NCI-H187 (cell line): ENCODE results near the gene C1QL2.

ENCODE experiments used
- DNase-seq, 2 experiments: peaks; one replicate each; lab custom pipeline; 2025; lab: John Stamatoyannopoulos, UW

Gene C1QL2

GRCh38 chr2:119158563-119159347 lies at the start of gene C1QL2:
C1QL2 (minus strand) TSS chr2:119158751; CDS start chr2:119158269, 482 bp downstream.
- peak in 1 of 2 experiments; percentile 45 for DNase-seq

GRCh38 chr2:119207447-119207846 lies 48.9 kb upstream of the C1QL2 start:
- DNase-seq, result no peak

GRCh38 chr2:119206201-119206600 lies 47.6 kb upstream of the C1QL2 start:
- no peak for DNase-seq

- no peak for DNase-seq
These were observed 46.6 kb upstream of the C1QL2 start for GRCh38 chr2:119205001-119205706.

- no peak for DNase-seq
These were observed 46.0 kb upstream of the C1QL2 start for GRCh38 chr2:119204525-119204924.

- no peak for DNase-seq
These were observed 44.2 kb upstream of the C1QL2 start for GRCh38 chr2:119202610-119203310.

GRCh38 chr2:119201815-119202214 lies 43.3 kb upstream of the C1QL2 start:
- DNase-seq, result no peak

- no peak for DNase-seq
These were observed 39.8 kb upstream of the C1QL2 start for GRCh38 chr2:119198240-119198840.

GRCh38 chr2:119197529-119198239 lies 39.1 kb upstream of the C1QL2 start:
- DNase-seq, result no peak

GRCh38 chr2:119197126-119197405 lies 38.5 kb upstream of the C1QL2 start:
- DNase-seq, result no peak

GRCh38 chr2:119196301-119197125 lies 38.0 kb upstream of the C1QL2 start:
- no peak for DNase-seq

- DNase-seq, result no peak
These were observed 37.3 kb upstream of the C1QL2 start for GRCh38 chr2:119195887-119196286.

GRCh38 chr2:119195001-119195400 lies 36.5 kb upstream of the C1QL2 start:
- DNase-seq, result no peak

- DNase-seq, result no peak
These were observed 34.3 kb upstream of the C1QL2 start for GRCh38 chr2:119192893-119193292.

- DNase-seq, result no peak
These were observed 32.0 kb upstream of the C1QL2 start for GRCh38 chr2:119190321-119191111.

- DNase-seq, result no peak
These were observed 26.0 kb upstream of the C1QL2 start for GRCh38 chr2:119184512-119184911.

- no peak for DNase-seq
These were observed 23.4 kb upstream of the C1QL2 start for GRCh38 chr2:119181791-119182445.

- no peak for DNase-seq
These were observed 22.8 kb upstream of the C1QL2 start for GRCh38 chr2:119181391-119181790.

- no peak for DNase-seq
These were observed 22.3 kb upstream of the C1QL2 start for GRCh38 chr2:119180892-119181291.

- no peak for DNase-seq
These were observed 21.4 kb upstream of the C1QL2 start for GRCh38 chr2:119179991-119180390.
